ENCODE results near the gene DRAP1. TPM values are rescaled to one million over a fixed set of nuclear protein-coding genes. Genes with fewer than 3 reads are reported as not detected.

The DRAP1 gene
- total and polyA plus RNA-seq, 9 of the 15 experiments (the other 6 are each of a cell fraction or from before 2014, with no cell fraction given) = 9.6 to 200 (median 92.9) TPM

- no peak for TF ChIP-seq EWSR1 (IDR thresholded peaks at IDR 0.05; ENCODE audit: borderline replicate concordance, low read depth, partially characterized antibody)
- TF ChIP-seq ZNF311 (CRISPR knock-in tag; IDR thresholded peaks at IDR 0.05) = no peak
- no peak for TF ChIP-seq POU5F1 (IDR thresholded peaks at IDR 0.05; ENCODE audit: borderline replicate concordance, low read depth, low read length, partially characterized antibody)
- TF ChIP-seq DMBX1 (CRISPR knock-in tag; IDR thresholded peaks at IDR 0.05; ENCODE audit: borderline replicate concordance) = no peak
- no peak for TF ChIP-seq E2F8 (IDR thresholded peaks at IDR 0.05; ENCODE audit: low read depth, partially characterized antibody)
- no peak for TF ChIP-seq ZNF75A (CRISPR knock-in tag; IDR thresholded peaks at IDR 0.05)
Observed at GRCh38 chr11:65946655-65947054, 27.4 kb downstream of the DRAP1 start (continued).

- Histone ChIP-seq H3K9ac (ENCODE audit: insufficient read depth in 1 of 2, low read depth in 2 of 2, low read length in 2 of 2) (peak overlapping the region in 1 of 2 experiments; percentile 79; a peak in 2 of 4 replicates), H3K79me2 (ENCODE audit: control insufficient read depth, insufficient read depth, low read length) (no peaks in the 10 kb centered on the region), H2AFZ (ENCODE audit: low read depth, low read length) (0 out of 2 replicates have a peak overlapping the region, but pooled peaks have one; percentile 1), H3K4me3 (no peak overlapping the region), H3K27me3 (ENCODE audit: control insufficient read depth in 2 of 2, insufficient read depth in 2 of 2, low read length in 2 of 2) (peaks cover 0 to 5% of the 10 kb centered on the region in 2 experiments; a peak in 1 of 5 replicates), H3K4me1 (replicated peaks in 1 of 2; ENCODE audit: control insufficient read depth in 2 of 2, insufficient read depth in 2 of 2, low read length in 2 of 2) (peaks cover 0 to 22% of the 10 kb centered on the region in 2 experiments; a peak in 3 of 5 replicates), H3K4me2 (ENCODE audit: insufficient read depth, low read length) (no peak overlapping the region), H3K9me3 (replicated peaks; ENCODE audit: control insufficient read depth, insufficient read depth, low read depth, low read length) (no peaks in the 10 kb centered on the region), H3K36me3 (ENCODE audit: control insufficient read depth, insufficient read depth, low read length) (no peaks in the 10 kb centered on the region), H3K27ac (ENCODE audit: extremely low read depth, low read depth, low read length) (no peak overlapping the region), H3K9me1 (ENCODE audit: control insufficient read depth, insufficient read depth, low read length) (no peaks in the 10 kb centered on the region), H4K20me1 (replicated peaks; ENCODE audit: control insufficient read depth, insufficient read depth, low read length) (no peaks in the 10 kb centered on the region)
- intact Hi-C loops (cut with micrococcal nuclease) (no loop called here), in situ Hi-C loops (cut with MboI) (no loop called here)
- no TSS peak for BruUV-seq (replicated peaks)
- no peak for DNase-seq (ENCODE audit: extremely low read depth in 1 of 4, low spot score in 3 of 4)
- 27% methylated on average over 9 of the region's 13 CpGs for WGBS (ENCODE audit: insufficient coverage, low coverage, missing lambda C conversion rate)
- FAIRE-seq = no peak
- peak; percentile 29 for ATAC-seq
- ChIA-PET POLR2A (interaction anchor here (0.6 to 2.2 kb wide), 8 partner anchors 10 to 443 kb away, joined by 3 to 7 read pairs (median 5); partner anchors contain the start of genes CCDC85B and FOSL1), CTCF (ENCODE audit: low intra/inter-chr PET ratio) (no interaction called here)
- TF ChIP-seq MTA3 (IDR thresholded peaks at IDR 0.05; ENCODE audit: borderline replicate concordance) (no peak), L3MBTL2 (IDR thresholded peaks at IDR 0.05) (no peak), ZNF398 (CRISPR knock-in tag; IDR thresholded peaks at IDR 0.05) (no peak), PHB2 (IDR thresholded peaks at IDR 0.05; ENCODE audit: low read depth) (no peak), ZNF77 (CRISPR knock-in tag; IDR thresholded peaks at IDR 0.05) (no peak), CTBP1 (IDR thresholded peaks at IDR 0.05; ENCODE audit: borderline replicate concordance) (no peak), GATA2 (CRISPR knock-in tag; IDR thresholded peaks at IDR 0.05) (no peak), SREBF2 (CRISPR knock-in tag; IDR thresholded peaks at IDR 0.05) (no peak), GATAD2B (IDR thresholded peaks at IDR 0.05; ENCODE audit: borderline replicate concordance) (no peak), ILK (tag; IDR thresholded peaks at IDR 0.05; ENCODE audit: borderline replicate concordance, low read depth) (no peak)
Observed at GRCh38 chr11:65947133-65947532, 27.9 kb downstream of the DRAP1 start.
